HG02840 (cell line): Measurements from ENCODE around the gene TMEM254.
"Not testable (repeated sequence)": the region's sequence is repeated elsewhere in the genome, so short reads cannot be mapped to it uniquely, and the experiment has no call there.

Source experiments
- ATAC-seq: cut with Tn5 transposase; IDR thresholded peaks from one replicate; pipeline ENCODE4 v1.9.1; 2021; ENCODE audit warnings: mild to moderate bottlenecking, moderate library complexity, moderate number of reproducible peaks; ENCODE audit not compliant: unreplicated experiment, low FRiP score

TMEM254 gene

DNA sequence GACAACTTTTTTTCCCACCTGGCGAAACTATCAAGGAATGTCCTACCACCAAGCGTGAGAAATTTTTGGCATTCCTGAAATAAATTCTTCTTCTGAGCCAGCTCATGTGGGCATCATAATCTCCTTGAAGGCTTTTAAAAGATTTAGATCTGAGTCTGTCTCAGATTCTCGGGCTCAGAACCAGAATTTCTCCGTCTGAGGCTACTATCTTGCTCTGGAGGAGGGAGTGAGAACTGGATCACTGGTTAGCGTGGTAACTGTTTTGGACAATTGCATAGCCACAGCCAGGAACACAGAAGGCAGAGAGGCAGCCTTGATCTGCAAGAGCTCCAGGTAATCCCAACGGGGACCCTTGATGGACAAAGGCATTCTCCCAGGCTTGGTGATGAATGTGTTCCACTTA is 53.0 kb downstream of the TMEM254 start:
- no peak for ATAC-seq

- ATAC-seq = no peak
Observed at GRCh38 chr10:80132299-80133139, 54.1 kb downstream of the TMEM254 start, which contains the start of gene PLAC9. Gene PLAC9 (plus strand): TSS chr10:80132730. CDS start chr10:80132763, 33 bp downstream.

DNA sequence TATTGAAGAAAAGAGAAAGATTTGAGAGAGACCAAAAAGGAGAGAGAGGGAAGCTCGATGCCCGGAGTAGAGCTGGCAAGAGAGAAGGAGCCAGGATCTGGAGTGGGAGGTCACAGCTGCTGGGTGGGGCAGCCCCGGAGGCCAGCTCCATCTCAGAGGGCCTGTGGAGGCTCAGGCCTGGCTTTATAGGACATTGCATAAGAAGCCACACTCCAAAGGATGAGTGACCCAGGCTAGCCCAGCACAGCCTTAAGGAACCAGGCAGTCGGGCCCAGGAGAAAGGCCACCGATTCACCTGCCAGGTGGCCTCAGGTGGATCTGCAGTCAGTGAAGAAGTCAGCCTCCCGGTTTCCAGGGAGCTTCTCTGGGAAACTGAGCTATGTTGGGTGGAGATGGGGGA is 54.7 kb downstream of the TMEM254 start:
- ATAC-seq = no peak

GRCh38 chr10:80133687-80134086 is 55.2 kb downstream of the TMEM254 start:
- ATAC-seq = not testable (repeated sequence)

DNA sequence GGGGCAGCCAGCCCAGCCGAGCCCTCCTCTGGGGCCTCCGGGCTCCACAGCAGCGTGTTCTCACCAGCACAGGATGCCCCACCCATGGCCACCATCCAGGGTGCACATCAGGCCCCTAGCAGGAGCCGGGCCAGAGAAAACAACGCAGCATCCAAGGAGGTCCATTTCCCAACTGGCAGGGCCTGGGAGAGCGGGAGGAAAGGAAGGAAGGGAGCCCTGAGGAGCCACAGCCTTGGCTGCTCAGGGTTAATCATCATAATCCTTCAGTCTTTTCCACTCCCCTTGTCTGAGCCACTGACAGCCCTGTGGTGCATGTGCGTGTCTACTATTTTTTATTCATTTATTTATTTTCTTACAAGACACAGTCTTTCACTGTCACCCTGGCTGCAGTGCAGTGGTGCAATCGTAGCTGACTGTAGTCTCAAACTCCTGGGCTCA is 57.7 kb downstream of the TMEM254 start:
- ATAC-seq = no peak

- ATAC-seq = no peak
Observed at GRCh38 chr10:80137031-80137862, 58.8 kb downstream of the TMEM254 start.

DNA sequence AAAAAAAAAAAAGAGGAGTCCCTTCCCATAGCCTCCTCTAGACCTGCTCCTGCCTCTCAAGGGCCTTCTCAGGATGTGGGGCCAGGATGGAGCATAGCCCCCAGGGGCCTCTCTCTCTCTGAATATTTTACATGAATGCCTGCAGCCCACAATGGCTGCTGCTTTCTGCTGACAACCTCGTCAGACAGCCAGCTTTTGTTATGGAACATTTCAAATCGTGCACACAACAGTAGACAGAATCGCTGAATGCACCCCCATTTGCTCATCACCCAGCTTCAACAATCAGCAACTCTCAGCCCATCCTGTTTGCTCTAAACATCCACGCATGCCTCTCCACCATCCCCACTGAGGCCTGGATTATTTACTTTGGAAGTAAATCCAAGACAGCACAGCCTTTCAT is 59.5 kb downstream of the TMEM254 start:
- ATAC-seq = no peak

- no peak for ATAC-seq
Observed at GRCh38 chr10:80139265-80139664, 60.8 kb downstream of the TMEM254 start.

DNA sequence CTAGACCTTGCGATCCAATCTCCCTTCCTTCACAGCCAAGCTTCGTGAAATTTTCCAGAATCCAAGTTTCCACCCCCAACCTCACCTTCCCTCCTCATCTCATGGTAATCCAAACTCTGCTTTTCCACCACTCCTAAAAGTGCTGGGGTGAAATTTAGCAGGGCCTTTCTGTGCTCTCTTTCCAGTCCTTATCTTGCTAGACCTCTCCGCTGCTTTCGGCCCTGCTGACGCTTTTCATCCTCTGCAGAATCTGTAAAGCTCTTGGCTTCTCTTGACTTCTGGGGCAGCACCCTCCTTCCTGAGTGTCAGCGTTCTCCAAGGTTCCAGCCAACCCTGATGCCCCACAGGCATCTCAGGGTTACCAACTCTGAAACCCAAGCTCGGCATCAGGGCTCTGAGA is 61.8 kb downstream of the TMEM254 start:
- no peak for ATAC-seq

GRCh38 chr10:80141696-80142460 is 63.4 kb downstream of the TMEM254 start:
- no peak for ATAC-seq
